ENCODE results near the gene FBXO36.
"Not testable (repeated sequence)": the region's sequence is repeated elsewhere in the genome, so short reads cannot be mapped to it uniquely, and the experiment has no call there.

The FBXO36 gene

GRCh38 chr2:229945975-229946374, 23.7 kb downstream of the FBXO36 start:
- TF ChIP-seq, protein P1, sequence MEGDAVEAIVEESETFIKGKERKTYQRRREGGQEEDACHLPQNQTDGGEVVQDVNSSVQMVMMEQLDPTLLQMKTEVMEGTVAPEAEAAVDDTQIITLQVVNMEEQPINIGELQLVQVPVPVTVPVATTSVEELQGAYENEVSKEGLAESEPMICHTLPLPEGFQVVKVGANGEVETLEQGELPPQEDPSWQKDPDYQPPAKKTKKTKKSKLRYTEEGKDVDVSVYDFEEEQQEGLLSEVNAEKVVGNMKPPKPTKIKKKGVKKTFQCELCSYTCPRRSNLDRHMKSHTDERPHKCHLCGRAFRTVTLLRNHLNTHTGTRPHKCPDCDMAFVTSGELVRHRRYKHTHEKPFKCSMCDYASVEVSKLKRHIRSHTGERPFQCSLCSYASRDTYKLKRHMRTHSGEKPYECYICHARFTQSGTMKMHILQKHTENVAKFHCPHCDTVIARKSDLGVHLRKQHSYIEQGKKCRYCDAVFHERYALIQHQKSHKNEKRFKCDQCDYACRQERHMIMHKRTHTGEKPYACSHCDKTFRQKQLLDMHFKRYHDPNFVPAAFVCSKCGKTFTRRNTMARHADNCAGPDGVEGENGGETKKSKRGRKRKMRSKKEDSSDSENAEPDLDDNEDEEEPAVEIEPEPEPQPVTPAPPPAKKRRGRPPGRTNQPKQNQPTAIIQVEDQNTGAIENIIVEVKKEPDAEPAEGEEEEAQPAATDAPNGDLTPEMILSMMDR (IDR thresholded peaks at IDR 0.05; ENCODE audit: extremely low read depth, missing control alignments): no peak
- DNase-seq (ENCODE audit: low spot score): no peak

GRCh38 chr2:229947544-229947943, 25.2 kb downstream of the FBXO36 start:
- peak; percentile 25 for DNase-seq (ENCODE audit: low spot score)
- TF ChIP-seq, protein P1 (IDR thresholded peaks at IDR 0.05; ENCODE audit: extremely low read depth, missing control alignments): no peak

- TF ChIP-seq, protein P1 (IDR thresholded peaks at IDR 0.05; ENCODE audit: extremely low read depth, missing control alignments): no peak
- DNase-seq (ENCODE audit: low spot score): no peak
Measured at GRCh38 chr2:229952256-229952835, 30.0 kb downstream of the FBXO36 start.

- DNase-seq (ENCODE audit: low spot score): no peak
- TF ChIP-seq, protein P1 (IDR thresholded peaks at IDR 0.05; ENCODE audit: extremely low read depth, missing control alignments): no peak
Measured at GRCh38 chr2:229955663-229956062, 33.4 kb downstream of the FBXO36 start.

DNA sequence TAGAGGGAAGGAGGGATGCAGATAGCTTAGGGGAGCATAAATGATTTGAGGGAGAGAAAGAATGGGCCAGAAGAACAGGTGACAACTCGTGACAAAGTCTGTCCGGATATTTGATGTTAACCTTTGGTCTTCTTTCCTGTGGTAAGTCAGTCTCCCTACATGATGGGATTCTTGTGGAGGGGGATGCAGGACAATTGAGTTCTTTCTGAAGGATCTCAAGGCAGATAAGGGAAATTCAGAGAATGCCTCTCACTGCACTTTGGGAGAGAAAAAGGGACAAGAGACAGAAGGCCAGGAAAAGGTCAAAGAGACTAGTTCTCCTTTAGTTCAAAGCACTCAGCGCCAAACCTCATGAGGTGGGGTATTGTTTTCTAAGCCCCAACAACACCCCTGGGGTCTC, 34.2 kb downstream of the FBXO36 start:
- TF ChIP-seq, protein P1 (IDR thresholded peaks at IDR 0.05; ENCODE audit: extremely low read depth, missing control alignments): no peak

DNA sequence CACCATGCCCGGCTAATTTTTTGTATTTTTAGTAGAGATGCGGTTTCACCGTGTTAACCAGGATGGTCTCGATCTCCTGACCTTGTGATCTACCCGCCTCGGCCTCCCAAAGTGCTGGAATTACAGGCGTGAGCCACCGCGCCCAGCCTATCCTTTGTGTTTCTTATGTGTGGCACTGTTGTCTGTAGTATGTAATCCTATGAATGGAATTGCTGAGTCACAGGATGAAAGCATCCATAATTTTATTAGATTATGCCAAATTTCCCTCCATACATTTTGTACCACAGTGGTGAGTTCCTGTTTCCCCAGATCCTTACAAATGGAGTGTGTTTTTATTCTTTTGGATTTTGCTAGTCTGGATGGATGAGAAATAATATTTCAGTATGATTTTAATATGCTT, 41.3 kb downstream of the FBXO36 start:
- not testable (repeated sequence) for DNase-seq (ENCODE audit: low spot score)

More for the DNA sequence above, 34.2 kb downstream of the FBXO36 start:
- DNase-seq (ENCODE audit: low spot score): no peak

- DNase-seq (ENCODE audit: low spot score): no peak
- TF ChIP-seq, protein P1 (IDR thresholded peaks at IDR 0.05; ENCODE audit: extremely low read depth, missing control alignments): no peak
Measured at GRCh38 chr2:229969921-229970320, 47.6 kb downstream of the FBXO36 start.

GRCh38 chr2:229970406-229970805, 48.1 kb downstream of the FBXO36 start:
- TF ChIP-seq, protein P1 (IDR thresholded peaks at IDR 0.05; ENCODE audit: extremely low read depth, missing control alignments): no peak

More at GRCh38 chr2:229970406-229970805, 48.1 kb downstream of the FBXO36 start:
- no peak for DNase-seq (ENCODE audit: low spot score)

All from GM20000 (cell line).